ENCODE data around the gene CEP55.

The CEP55 gene

DNA sequence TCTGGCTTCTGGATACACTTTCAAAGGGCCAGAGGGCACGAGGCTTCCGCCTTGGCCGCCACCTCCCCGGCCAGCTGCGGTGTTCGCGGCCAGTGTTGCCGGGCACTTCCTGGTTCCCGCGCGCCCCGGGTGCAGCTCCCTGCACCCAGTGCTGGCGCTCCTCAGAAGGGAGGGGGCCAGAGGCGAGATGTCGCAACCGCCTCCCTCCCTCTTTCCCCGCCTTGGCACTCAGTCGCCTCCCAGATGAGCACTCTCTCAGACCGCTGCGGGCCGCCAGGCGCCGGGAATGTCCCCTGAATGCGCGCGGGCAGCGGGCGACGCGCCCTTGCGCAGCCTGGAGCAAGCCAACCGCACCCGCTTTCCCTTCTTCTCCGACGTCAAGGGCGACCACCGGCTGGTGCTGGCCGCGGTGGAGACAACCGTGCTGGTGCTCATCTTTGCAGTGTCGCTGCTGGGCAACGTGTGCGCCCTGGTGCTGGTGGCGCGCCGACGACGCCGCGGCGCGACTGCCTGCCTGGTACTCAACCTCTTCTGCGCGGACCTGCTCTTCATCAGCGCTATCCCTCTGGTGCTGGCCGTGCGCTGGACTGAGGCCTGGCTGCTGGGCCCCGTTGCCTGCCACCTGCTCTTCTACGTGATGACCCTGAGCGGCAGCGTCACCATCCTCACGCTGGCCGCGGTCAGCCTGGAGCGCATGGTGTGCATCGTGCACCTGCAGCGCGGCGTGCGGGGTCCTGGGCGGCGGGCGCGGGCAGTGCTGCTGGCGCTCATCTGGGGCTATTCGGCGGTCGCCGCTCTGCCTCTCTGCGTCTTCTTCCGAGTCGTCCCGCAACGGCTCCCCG is 70.2 kb downstream of the CEP55 start, which contains the start of gene FFAR4:
FFAR4 (plus strand) TSS at position 231 of the 842 bp plus-strand sequence; CDS start at position 287, 56 bp downstream.
- no peak for DNase-seq (ENCODE audit: low read depth)

GRCh38 chr10:93567277-93568104 is 71.1 kb downstream of the CEP55 start:
- no peak for DNase-seq (ENCODE audit: low read depth)

DNA sequence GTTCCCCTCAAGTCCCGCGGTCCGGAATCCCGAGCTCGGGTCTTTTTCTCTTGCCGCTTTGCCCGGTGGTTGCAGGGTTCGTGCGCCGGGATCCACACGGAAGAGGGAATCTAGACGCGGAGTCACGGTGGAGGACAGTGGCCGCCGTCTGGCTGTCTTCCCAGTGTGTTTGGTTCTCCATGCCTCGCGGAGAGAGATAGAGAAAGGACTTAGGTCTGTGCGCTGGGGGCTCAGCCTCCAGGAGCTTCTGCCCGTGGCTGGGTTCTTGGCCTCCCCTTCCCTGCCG is 71.6 kb downstream of the CEP55 start:
- no peak for DNase-seq (ENCODE audit: low read depth)

GRCh38 chr10:93570383-93570782 is 74.0 kb downstream of the CEP55 start:
- DNase-seq (ENCODE audit: low read depth): no peak

- no peak for DNase-seq (ENCODE audit: low read depth)
Observed at GRCh38 chr10:93572606-93573005, 76.2 kb downstream of the CEP55 start.

- DNase-seq (ENCODE audit: low read depth): no peak
Observed at GRCh38 chr10:93573051-93573909, 76.9 kb downstream of the CEP55 start.

GRCh38 chr10:93573924-93574323 is 77.5 kb downstream of the CEP55 start:
- DNase-seq (ENCODE audit: low read depth): no peak

GRCh38 chr10:93576888-93577287 is 80.5 kb downstream of the CEP55 start:
- DNase-seq (ENCODE audit: low read depth): no peak

- DNase-seq (ENCODE audit: low read depth): no peak
Observed at GRCh38 chr10:93577565-93577964, 81.2 kb downstream of the CEP55 start.

Data from ELR (cell line).